GM12878 (cell line): ENCODE data around the gene SEBOX. TPM values are rescaled to one million over a fixed set of nuclear protein-coding genes. Genes with fewer than 3 reads are reported as not detected.

Experiments used
- ATAC-seq: fragments of 200-7000 bp; cut with Tn5 transposase; 3 replicates; pipeline ENCODE4 v1.9.1; 2020; ENCODE audit warnings: mild to moderate bottlenecking, moderate library complexity
- BruUV-seq: library from RNA; stranded (reverse); fragments of 400-500 nt; replicated peaks from 2 replicates; lab custom pipeline; 2021; lab: Mats Ljungman, UMichigan
- CTCF ChIA-PET: fragments of 300-600 bp; sonication (Branson Sonifier 250); formaldehyde crosslinking; extraction: SDS; loops from one replicate; lab custom pipeline; 2021; ENCODE audit warnings: inconsistent platforms; lab: Yijun Ruan, JAX
- POLR2A ChIA-PET: fragments of 350-600 bp; formaldehyde crosslinking; extraction: SDS; loops from one replicate; lab custom pipeline; 2021; ENCODE audit warnings: inconsistent platforms; lab: Charles Lee
- RAD21 ChIA-PET: fragments of 300-600 bp; sonication (Branson Sonifier 250); formaldehyde crosslinking; loops from one replicate; lab custom pipeline; 2023; ENCODE audit warnings: antibody characterized with exemption; ENCODE audit not compliant: unreplicated experiment; lab: Charles Lee
- SMC1A ChIA-PET: fragments of 300-600 bp; sonication (Branson Sonifier 250); formaldehyde crosslinking; loops from one replicate; lab custom pipeline; 2023; ENCODE audit not compliant: unreplicated experiment, uncharacterized antibody; lab: Charles Lee
- DNase-seq: peaks from one replicate; pipeline ENCODE4 v3.0.0-alpha.2; 2011; ENCODE audit warnings: low read depth, low spot score
- FAIRE-seq: peaks from 3 replicates; lab custom pipeline; 2011; peaks lifted over from hg19 to GRCh38; lab: Jason Lieb, UNC
- H2AFZ ChIP-seq: 2 replicates; pipeline ENCODE4 v1.6.0; 2011; ENCODE audit warnings: low read depth, low read length, control low read depth; ENCODE audit not compliant: control insufficient read depth
- H3K27ac ChIP-seq: 2 replicates; pipeline ENCODE4 v1.5.1; 2011; ENCODE audit warnings: control low read depth; ENCODE audit not compliant: control insufficient read depth, insufficient read depth
- H3K27me3 ChIP-seq, 2 experiments: replicated peaks in 1 of 2; 2 replicates each; pipeline versions ENCODE4 v1.6.0 to v1.6.1; 2011; ENCODE audit warnings: low read length in 1 of 2; ENCODE audit not compliant: control insufficient read depth in 2 of 2, insufficient read depth in 2 of 2
- H3K36me3 ChIP-seq, 2 experiments: 2 replicates each; pipeline ENCODE4 v1.5.1; 2011; ENCODE audit warnings: low read length in 1 of 2; ENCODE audit not compliant: control insufficient read depth in 2 of 2, insufficient read depth in 2 of 2
- H3K4me1 ChIP-seq: 2 replicates; pipeline ENCODE4 v1.6.1; 2011; ENCODE audit warnings: mild to moderate bottlenecking, low read length, moderate library complexity, mixed read lengths; ENCODE audit not compliant: control insufficient read depth, insufficient read depth
- H3K4me2 ChIP-seq: 2 replicates; pipeline ENCODE4 v1.6.0; 2011; ENCODE audit warnings: control low read depth; ENCODE audit not compliant: control insufficient read depth, insufficient read depth
- H3K4me3 ChIP-seq: fragments of 200-600 bp; sonication (generic); 2 replicates; pipeline ENCODE4 v1.5.1; 2016
- H3K79me2 ChIP-seq: 2 replicates; pipeline ENCODE4 v1.6.0; 2011; ENCODE audit warnings: low read length; ENCODE audit not compliant: control insufficient read depth, insufficient read depth
- H3K9ac ChIP-seq: 2 replicates; pipeline ENCODE4 v1.8.0; 2011; ENCODE audit warnings: low read length, control low read depth, mixed read lengths; ENCODE audit not compliant: control insufficient read depth, insufficient read depth
- H3K9me3 ChIP-seq: replicated peaks from 3 replicates; pipeline ENCODE4 v1.5.1; 2011; ENCODE audit warnings: mild to moderate bottlenecking, low read length; ENCODE audit not compliant: control insufficient read depth, insufficient read depth
- H4K20me1 ChIP-seq: 2 replicates; pipeline ENCODE4 v1.6.0; 2011; ENCODE audit not compliant: control insufficient read depth, insufficient read depth
- BHLHE40 ChIP-seq, 2 experiments: fragments of 450-650 bp in 1 of 2; IDR thresholded peaks; 2 replicates each; pipeline ENCODE4 v1.6.1; 2011 to 2017; ENCODE audit warnings: low read depth in 2 of 2, borderline replicate concordance in 1 of 2, improper control_type of control experiment in 1 of 2, low read length in 1 of 2, mild to moderate bottlenecking in 1 of 2
- CBX5 ChIP-seq: sonication (generic); IDR thresholded peaks from 2 replicates; pipeline ENCODE4 v1.6.1; 2016; ENCODE audit warnings: low read depth, moderate library complexity, mild to moderate bottlenecking, inconsistent platforms
- E2F4 ChIP-seq: IDR thresholded peaks from 2 replicates; pipeline ENCODE4 v1.6.1; 2012; ENCODE audit warnings: low read depth, low read length, improper control_type of control experiment
- GATAD2B ChIP-seq: fragments of 450-650 bp; conservative IDR thresholded peaks from 2 replicates; pipeline ENCODE4 v1.6.1; 2017; ENCODE audit warnings: low read depth, mild to moderate bottlenecking, moderate library complexity
- HCFC1 ChIP-seq: fragments of 150-350 bp; IDR thresholded peaks from 2 replicates; pipeline ENCODE4 v1.6.1; 2014; ENCODE audit warnings: low read length
- IKZF1 ChIP-seq: fragments of 450-650 bp; conservative IDR thresholded peaks from 2 replicates; pipeline ENCODE4 v1.6.1; 2017; ENCODE audit warnings: antibody characterized with exemption, mild to moderate bottlenecking
- MEF2B ChIP-seq: fragments of 450-650 bp; IDR thresholded peaks from 2 replicates; pipeline ENCODE4 v1.6.1; 2018; ENCODE audit warnings: mild to moderate bottlenecking, moderate library complexity; ENCODE audit not compliant: partially characterized antibody, poor library complexity, severe bottlenecking
- NR2C2 ChIP-seq: IDR thresholded peaks from 2 replicates; pipeline ENCODE4 v1.6.1; 2011; ENCODE audit warnings: borderline replicate concordance, low read depth; ENCODE audit not compliant: control insufficient read depth, insufficient read length
- RELA ChIP-seq: fragments of 450-650 bp; IDR thresholded peaks from 2 replicates; pipeline ENCODE4 v1.8.0; 2014; ENCODE audit warnings: borderline replicate concordance; ENCODE audit not compliant: partially characterized antibody
- RELB ChIP-seq: fragments of 450-650 bp; IDR thresholded peaks from 2 replicates; pipeline ENCODE4 v1.6.1; 2017; ENCODE audit warnings: low read depth, mild to moderate bottlenecking, moderate library complexity
- RUNX3 ChIP-seq: IDR thresholded peaks from 2 replicates; pipeline ENCODE4 v1.6.1; 2012; ENCODE audit warnings: low read length, inconsistent platforms
- SIN3A ChIP-seq: IDR thresholded peaks from 2 replicates; pipeline ENCODE4 v1.6.1; 2012; ENCODE audit warnings: low read depth, low read length, improper control_type of control experiment
- TAF1 ChIP-seq: IDR thresholded peaks from 2 replicates; pipeline ENCODE4 v1.6.1; 2011; ENCODE audit warnings: mild to moderate bottlenecking, low read depth, low read length, borderline replicate concordance
- TBL1XR1 ChIP-seq: IDR thresholded peaks from 2 replicates; pipeline ENCODE4 v1.6.1; 2012; ENCODE audit warnings: low read depth, low read length, improper control_type of control experiment
- ZSCAN29 ChIP-seq: fragments of 450-650 bp; IDR thresholded peaks from 2 replicates; pipeline ENCODE4 v1.6.1; 2017; ENCODE audit warnings: mild to moderate bottlenecking, moderate library complexity
- WGBS: methylation state at CpG from one replicate; pipeline ENCODE4 v1.1.6; 2016; ENCODE audit warnings: low lambda C conversion rate; ENCODE audit not compliant: insufficient replicate concordance, insufficient coverage; ENCODE audit errors: missing lambda C conversion rate; 5-methylcytosine and 5-hydroxymethylcytosine counted together
- in situ Hi-C: fragments of 300-500 bp; cut with MboI; formaldehyde crosslinking; loops from 9 replicates; pipeline ENCODE4 v1.14.3; 2018; ENCODE audit warnings: mixed read lengths
- intact Hi-C: fragments of 100-400 bp; cut with micrococcal nuclease; formaldehyde crosslinking; loops from one replicate; pipeline ENCODE4 v1.14.2; 2022; ENCODE audit not compliant: unreplicated experiment
- polyA plus RNA-seq, 11 experiments: library from polyadenylated mRNA; depleted of rRNA in 4 of 11; unstranded in 6 of 11; stranded (reverse) in 5 of 11; fragments of >200 nt; fragmentation: Nextera tagmentation in 4 of 11; fragmentation: Illumina TruSeq in 1 of 11; extraction: Ambion mirVana in 4 of 11; extraction: Trizol in 1 of 11; gene quantifications; 1 replicate in 1 of 11; 2 replicates in 10 of 11; pipeline versions ENCODE4 v1.2.1 to v1.2.3, GENCODE V29; 2011 to 2016; ENCODE audit warnings: inconsistent platforms in 2 of 11, missing spikeins in 2 of 11, low read depth in 1 of 11
- total RNA-seq, 4 experiments: library from RNA; depleted of rRNA in 3 of 4; stranded (reverse); fragments of >200 nt in 3 of 4; fragmentation: Illumina TruSeq in 1 of 4; extraction: Trizol in 1 of 4; gene quantifications; 2 replicates each; pipeline versions ENCODE4 v1.2.1 to v1.2.3, GENCODE V29; 2013 to 2021

The SEBOX gene
- total and polyA plus RNA-seq, 10 of the 15 experiments (the other 5 are each of a cell fraction or from before 2014, with no cell fraction given), result not detected

GRCh38 chr17:28363186-28363585 is 1.8 kb downstream of the SEBOX start:
- no peak overlapping the region for H3K4me2 ChIP-seq
- H3K36me3 ChIP-seq, result peaks cover 2 to 9% of the 10 kb centered on the region in 2 experiments; a peak in 3 of 4 replicates
- H4K20me1 ChIP-seq, result no peaks in the 10 kb centered on the region
- no peak for TF ChIP-seq SIN3A
- TF ChIP-seq CBX5, result no peak
- SMC1A ChIA-PET, result no interaction called here
- ATAC-seq, result no peak
- H3K79me2 ChIP-seq, result peaks cover 4% of the 10 kb centered on the region
- RAD21 ChIA-PET, result no interaction called here
- H3K27me3 ChIP-seq, result no peaks in the 10 kb centered on the region
- no TSS peak for BruUV-seq
- H3K4me3 ChIP-seq, result no peak overlapping the region
- no peak overlapping the region for H3K27ac ChIP-seq
- CTCF ChIA-PET, result interaction anchor here (1.4 kb wide), 1 partner anchor 53 kb away, joined by 5 read pairs; no protein-coding TSS in a partner anchor
- H2AFZ ChIP-seq, result no peak overlapping the region
- no peak overlapping the region for H3K9ac ChIP-seq
- no peak for DNase-seq
- no peak for FAIRE-seq
- WGBS, result 99% methylated on average over 5 of the region's 5 CpGs
- in situ Hi-C loops (no loop called here), intact Hi-C loops (no loop called here)
- no peaks in the 10 kb centered on the region for H3K9me3 ChIP-seq
- POLR2A ChIA-PET, result no interaction called here
- H3K4me1 ChIP-seq, result peaks cover 2% of the 10 kb centered on the region; the same call in 1 of the 2 replicates

GRCh38 chr17:28357901-28358197 is 7.2 kb downstream of the SEBOX start:
- no peaks in the 10 kb centered on the region for H3K9me3 ChIP-seq
- DNase-seq (no peak), FAIRE-seq (no peak), ATAC-seq (no peak)
- intact Hi-C loops (loop anchor here (1.0 kb wide), 1 partner anchor 23 kb away; the partner anchor contains the start of genes IFT20 and TNFAIP1), in situ Hi-C loops (no loop called here)
- peak overlapping the region; percentile 99 for H3K9ac ChIP-seq
- BruUV-seq, result no TSS peak
- H2AFZ ChIP-seq, result peak overlapping the region; percentile 85
- ChIA-PET SMC1A (interaction anchor here (0.7 to 4.7 kb wide), 7 partner anchors 9 to 553 kb away, joined by 3 to 27 read pairs (median 4); partner anchors contain the start of genes IFT20 and TNFAIP1), RAD21 (interaction anchor here (0.7 to 3.3 kb wide), 5 partner anchors 20 to 219 kb away, joined by 3 to 31 read pairs (median 3); partner anchors contain the start of genes ALDOC, IFT20 and TNFAIP1), CTCF (interaction anchor here (1.0 to 5.1 kb wide), 5 partner anchors 9 to 61 kb away, joined by 3 to 29 read pairs (median 4); partner anchors contain the start of genes IFT20 and TNFAIP1), POLR2A (interaction anchor here (0.9 to 3.0 kb wide), 3 partner anchors 11 to 38 kb away, joined by 3 to 26 read pairs (median 8); partner anchors contain the start of genes IFT20, TNFAIP1 and VTN)
- WGBS, result 0% methylated on average over 4 of the region's 4 CpGs
- H3K27me3 ChIP-seq, result no peaks in the 10 kb centered on the region
- no peaks in the 10 kb centered on the region for H4K20me1 ChIP-seq
- H3K27ac ChIP-seq, result peak overlapping the region; percentile 60
- peak overlapping the region; percentile 85 for H3K4me2 ChIP-seq
- H3K4me1 ChIP-seq, result peaks cover 2% of the 10 kb centered on the region; the same call in 1 of the 2 replicates
- H3K79me2 ChIP-seq, result peaks cover 30% of the 10 kb centered on the region
- H3K36me3 ChIP-seq, result peaks cover 2 to 14% of the 10 kb centered on the region in 2 experiments
- peak overlapping the region; percentile 92 for H3K4me3 ChIP-seq
- no peak for TF ChIP-seq TBL1XR1
- 0 out of 2 replicates have a peak, but pooled peaks have one; percentile 1 for TF ChIP-seq RUNX3
- TF ChIP-seq MEF2B, result peak; percentile 85
- TF ChIP-seq RELB, result peak; percentile 64; the same call in 1 of the 2 replicates
- TF ChIP-seq HCFC1, result no peak
- no peak for TF ChIP-seq BHLHE40 (IDR thresholded peaks at IDR 0.05; ENCODE audit: borderline replicate concordance in 1 of 2, low read depth in 2 of 2, low read length in 1 of 2)
- TF ChIP-seq NR2C2, result no peak
- TF ChIP-seq TAF1, result no peak
- TF ChIP-seq IKZF1, result no peak
- no peak for TF ChIP-seq ZSCAN29
- TF ChIP-seq RELA, result no peak
- TF ChIP-seq E2F4, result no peak
- no peak for TF ChIP-seq GATAD2B
